H1 (cell line): ENCODE data around the gene FRY. TPM values are rescaled to one million over a fixed set of nuclear protein-coding genes. Genes with fewer than 3 reads are reported as not detected.

ENCODE experiments used
- CTCF ChIA-PET: fragments of 300-600 bp; sonication (Branson Sonifier 250); formaldehyde crosslinking; loops from one replicate; lab custom pipeline; 2021; ENCODE audit not compliant: partially characterized antibody; lab: Charles Lee
- POLR2A ChIA-PET: fragments of 300-600 bp; sonication (Branson Sonifier 250); formaldehyde crosslinking; loops from one replicate; lab custom pipeline; 2021; ENCODE audit warnings: inconsistent platforms; ENCODE audit not compliant: partially characterized antibody; lab: Charles Lee
- DNase-seq, 2 experiments: peaks; one replicate each; pipeline versions ENCODE4 v3.0.0 to v3.0.0-alpha.2; 2010 to 2022; ENCODE audit warnings: low spot score in 2 of 2, low read depth in 1 of 2, mixed read lengths in 1 of 2
- FAIRE-seq: peaks from 2 replicates; lab custom pipeline; 2011; peaks lifted over from hg19 to GRCh38; lab: Jason Lieb, UNC
- H2AFZ ChIP-seq: 2 replicates; pipeline ENCODE4 v1.8.1; 2012; ENCODE audit warnings: low read length, inconsistent platforms
- H2AK5ac ChIP-seq: 2 replicates; pipeline ENCODE4 v1.6.1; 2013; ENCODE audit warnings: low read depth, low read length
- H2BK120ac ChIP-seq: replicated peaks from 2 replicates; pipeline ENCODE3; 2013; ENCODE audit warnings: low read depth, low read length, inconsistent platforms
- H2BK12ac ChIP-seq: 2 replicates; pipeline ENCODE4 v1.6.1; 2013; ENCODE audit warnings: low read depth, low read length
- H2BK15ac ChIP-seq: 2 replicates; pipeline ENCODE4 v1.6.1; 2013; ENCODE audit warnings: low read length
- H2BK20ac ChIP-seq: 2 replicates; pipeline ENCODE4 v1.6.1; 2013; ENCODE audit warnings: low read length
- H2BK5ac ChIP-seq: 2 replicates; pipeline ENCODE4 v1.6.1; 2013; ENCODE audit warnings: low read depth, low read length
- H3K14ac ChIP-seq: 2 replicates; pipeline ENCODE4 v1.6.1; 2013; ENCODE audit warnings: inconsistent platforms; ENCODE audit not compliant: insufficient read length
- H3K18ac ChIP-seq: 2 replicates; pipeline ENCODE4 v1.6.1; 2013; ENCODE audit warnings: low read length; ENCODE audit errors: extremely low read depth
- H3K23ac ChIP-seq: 2 replicates; pipeline ENCODE4 v1.6.1; 2013; ENCODE audit warnings: inconsistent platforms; ENCODE audit not compliant: insufficient read length
- H3K23me2 ChIP-seq: 2 replicates; pipeline ENCODE4 v1.6.1; 2013; ENCODE audit warnings: low read depth, low read length
- H3K27ac ChIP-seq: 2 replicates; pipeline ENCODE4 v1.6.1; 2011; ENCODE audit warnings: low read depth, low read length, inconsistent platforms
- H3K27me3 ChIP-seq, 4 experiments: replicated peaks in 1 of 4; 1 replicate in 1 of 4; 2 replicates in 3 of 4; pipeline versions ENCODE4 v1.6.1 to v1.8.1; 2011 to 2013; ENCODE audit warnings: low read length in 3 of 4, mild to moderate bottlenecking in 3 of 4, inconsistent platforms in 2 of 4, mixed read lengths in 2 of 4, moderate library complexity in 1 of 4; ENCODE audit not compliant: control insufficient read depth in 3 of 4, insufficient read depth in 3 of 4; ENCODE audit errors: extremely low read depth in 1 of 4
- H3K36me3 ChIP-seq, 4 experiments: 2 replicates each; pipeline versions ENCODE4 v1.6.1 to v1.8.1; 2011 to 2013; ENCODE audit warnings: mild to moderate bottlenecking in 4 of 4, low read length in 3 of 4, moderate library complexity in 2 of 4, control low read depth in 1 of 4, inconsistent platforms in 1 of 4; ENCODE audit not compliant: insufficient read depth in 4 of 4, control insufficient read depth in 2 of 4
- H3K4ac ChIP-seq: replicated peaks from 2 replicates; pipeline ENCODE3; 2013; ENCODE audit warnings: low read length, low read depth, mixed read lengths, inconsistent platforms; ENCODE audit not compliant: insufficient read length
- H3K4me1 ChIP-seq, 4 experiments: replicated peaks in 1 of 4; 1 replicate in 1 of 4; 2 replicates in 3 of 4; pipeline versions ENCODE4 v1.6.1 to v1.8.1; 2011 to 2013; ENCODE audit warnings: low read length in 3 of 4, inconsistent platforms in 2 of 4, mixed read lengths in 1 of 4; ENCODE audit not compliant: insufficient read depth in 4 of 4, control insufficient read depth in 3 of 4
- H3K4me2 ChIP-seq, 2 experiments: 2 replicates each; pipeline versions ENCODE4 v1.6.1 to v1.8.1; 2011 to 2013; ENCODE audit warnings: low read depth in 2 of 2, low read length in 2 of 2, control low read depth in 1 of 2, inconsistent platforms in 1 of 2, mild to moderate bottlenecking in 1 of 2; ENCODE audit not compliant: insufficient read depth in 1 of 2
- H3K4me3 ChIP-seq, 4 experiments: fragments of 200-600, 300-600 bp in 1 of 4; sonication (generic), shearing (Covaris generic), sonication (Bioruptor Twin) in 1 of 4; 2 replicates each; pipeline versions ENCODE4 v1.5.1 to v1.8.1; 2011 to 2016; ENCODE audit warnings: low read length in 4 of 4, low read depth in 3 of 4, control low read depth in 2 of 4, inconsistent platforms in 2 of 4, mild to moderate bottlenecking in 2 of 4, mixed read lengths in 1 of 4, moderate library complexity in 1 of 4; ENCODE audit not compliant: insufficient read depth in 2 of 4; ENCODE audit errors: extremely low read depth in 1 of 4
- H3K56ac ChIP-seq: replicated peaks from 2 replicates; pipeline ENCODE3; 2013; ENCODE audit warnings: low read depth, mild to moderate bottlenecking, mixed read lengths, low read length, inconsistent platforms; ENCODE audit not compliant: insufficient read length
- H3K79me1 ChIP-seq: 2 replicates; pipeline ENCODE4 v1.6.1; 2013; ENCODE audit warnings: low read depth, low read length, control low read depth
- H3K79me2 ChIP-seq, 2 experiments: 2 replicates each; pipeline versions ENCODE4 v1.6.1 to v1.8.1; 2012 to 2013; ENCODE audit warnings: low read length in 2 of 2, mild to moderate bottlenecking in 2 of 2, inconsistent platforms in 1 of 2; ENCODE audit not compliant: insufficient read depth in 2 of 2, control insufficient read depth in 1 of 2
- H3K9ac ChIP-seq, 4 experiments: replicated peaks in 1 of 4; 1 replicate in 1 of 4; 2 replicates in 3 of 4; pipeline versions ENCODE4 v1.6.1 to v1.8.1; 2011 to 2013; ENCODE audit warnings: low read depth in 3 of 4, low read length in 3 of 4, control low read depth in 2 of 4, mild to moderate bottlenecking in 2 of 4, moderate library complexity in 2 of 4, inconsistent platforms in 1 of 4; ENCODE audit errors: extremely low read depth in 1 of 4
- H3K9me3 ChIP-seq, 2 experiments: 2 replicates each; pipeline versions ENCODE4 v1.6.1 to v1.8.1; 2012 to 2013; ENCODE audit warnings: mild to moderate bottlenecking in 2 of 2, moderate library complexity in 2 of 2, control low read depth in 1 of 2, inconsistent platforms in 1 of 2, low read depth in 1 of 2, low read length in 1 of 2, mixed read lengths in 1 of 2; ENCODE audit not compliant: insufficient read depth in 2 of 2
- H4K20me1 ChIP-seq, 2 experiments: replicated peaks in 1 of 2; 2 replicates each; pipeline versions ENCODE3 to v1.8.1; 2011 to 2013; ENCODE audit warnings: inconsistent platforms in 2 of 2, low read length in 2 of 2, mild to moderate bottlenecking in 1 of 2; ENCODE audit not compliant: insufficient read depth in 2 of 2, control insufficient read depth in 1 of 2
- H4K5ac ChIP-seq: 2 replicates; pipeline ENCODE4 v1.6.1; 2013; ENCODE audit warnings: low read length, low read depth, mixed read lengths, inconsistent platforms; ENCODE audit not compliant: insufficient read length
- H4K8ac ChIP-seq: 2 replicates; pipeline ENCODE4 v1.8.0; 2013; ENCODE audit warnings: mild to moderate bottlenecking, moderate library complexity, low read length, inconsistent platforms; ENCODE audit not compliant: insufficient read depth; ENCODE audit errors: extremely low read depth
- H4K91ac ChIP-seq: replicated peaks from 2 replicates; pipeline ENCODE3; 2013; ENCODE audit warnings: low read length, mixed read lengths, inconsistent platforms; ENCODE audit not compliant: insufficient read length
- ASH2L ChIP-seq: fragments of 200-600, 300-600 bp; sonication (generic); IDR thresholded peaks from one replicate; pipeline ENCODE4 v1.7.1; 2017; ENCODE audit warnings: low read length
- ATF2 ChIP-seq: IDR thresholded peaks from 2 replicates; pipeline ENCODE4 v1.6.1; 2012; ENCODE audit warnings: low read length, inconsistent platforms
- CTCF ChIP-seq, 3 experiments: IDR thresholded peaks; 1 replicate in 2 of 3; 2 replicates in 1 of 3; pipeline versions ENCODE4 v1.5.1 to v1.6.1; 2011; ENCODE audit warnings: low read length in 3 of 3, mild to moderate bottlenecking in 3 of 3, inconsistent platforms in 2 of 3, low read depth in 1 of 3, moderate library complexity in 1 of 3; ENCODE audit not compliant: insufficient read depth in 1 of 3; ENCODE audit errors: control extremely low read depth in 1 of 3
- NANOG ChIP-seq: IDR thresholded peaks from 2 replicates; pipeline ENCODE4 v1.6.1; 2011; ENCODE audit warnings: low read length, low read depth, mild to moderate bottlenecking, inconsistent platforms; ENCODE audit not compliant: insufficient read depth, poor library complexity, severe bottlenecking
- POLR2AphosphoS5 ChIP-seq: IDR thresholded peaks from 2 replicates; pipeline ENCODE4 v1.6.1; 2011; ENCODE audit warnings: low read depth, low read length
- RXRA ChIP-seq: IDR thresholded peaks from 2 replicates; pipeline ENCODE4 v1.6.1; 2011; ENCODE audit warnings: low read depth, mild to moderate bottlenecking, low read length, moderate library complexity; ENCODE audit not compliant: insufficient read depth
- SAP30 ChIP-seq: fragments of 300-600 bp; sonication (generic); IDR thresholded peaks from 2 replicates; pipeline ENCODE4 v1.7.1; 2012; ENCODE audit warnings: low read length, moderate library complexity, mild to moderate bottlenecking, inconsistent platforms; ENCODE audit not compliant: insufficient read depth, insufficient replicate concordance
- SIN3A ChIP-seq, 2 experiments: IDR thresholded peaks in 1 of 2; conservative IDR thresholded peaks in 1 of 2; 2 replicates each; pipeline ENCODE4 v1.6.1; 2011 to 2012; ENCODE audit warnings: low read length in 2 of 2, improper control_type of control experiment in 1 of 2, low read depth in 1 of 2, mild to moderate bottlenecking in 1 of 2
- WGBS, 2 experiments: shearing (Covaris generic) in 1 of 2; methylation state at CpG; one replicate each; pipeline versions ENCODE4 v1.1.6 to v1.1.7; 2013 to 2015; ENCODE audit warnings: low lambda C conversion rate in 2 of 2, mixed read lengths in 2 of 2, inconsistent platforms in 1 of 2, low coverage in 1 of 2, missing lambda C conversion rate in 1 of 2; ENCODE audit not compliant: insufficient replicate concordance in 2 of 2, insufficient coverage in 1 of 2, insufficient read length in 1 of 2; ENCODE audit errors: extremely low coverage in 1 of 2, missing lambda C conversion rate in 1 of 2; 5-methylcytosine and 5-hydroxymethylcytosine counted together
- polyA plus RNA-seq, 7 experiments: library from polyadenylated mRNA; depleted of rRNA in 3 of 7; stranded (reverse) in 5 of 7; unstranded in 2 of 7; fragments of >200 nt in 5 of 7; fragments of 200-250 nt in 2 of 7; gene quantifications; 1 replicate in 5 of 7; 2 replicates in 1 of 7; 4 replicates in 1 of 7; pipeline versions ENCODE4 v1.2.1 to v1.2.3, GENCODE V29; 2011 to 2013; ENCODE audit warnings: missing spikeins in 2 of 7, mixed read lengths in 2 of 7
- total RNA-seq: library from RNA; stranded (reverse); fragmentation: NEBNext Ultra II Directional; extraction: Animal tissue kit (Norgen Biotek cat#: 25700); gene quantifications from 2 replicates; pipeline ENCODE4 v1.2.1, GENCODE V29; 2021

Gene FRY
- total and polyA plus RNA-seq, 2 of the 8 experiments (the other 6 are each of a cell fraction or from before 2014, with no cell fraction given), result 4.3 to 9.2 TPM

- no peak overlapping the region for H3K4me2 ChIP-seq
- H4K8ac ChIP-seq, result no peak overlapping the region
- no peak overlapping the region for H3K27ac ChIP-seq
- H3K27me3 ChIP-seq, result peaks cover 0 to 1% (median 0%) of the 10 kb centered on the region in 4 experiments; a peak in 1 of 7 replicates
- no peak overlapping the region for H3K4me3 ChIP-seq
- no peaks in the 10 kb centered on the region for H3K36me3 ChIP-seq
- DNase-seq (no peak), FAIRE-seq (no peak)
- H4K5ac ChIP-seq, result no peak overlapping the region
- POLR2A ChIA-PET, result no interaction called here
- H2BK15ac ChIP-seq, result no peak overlapping the region
- H2AFZ ChIP-seq, result no peak overlapping the region
- no peak overlapping the region for H2BK120ac ChIP-seq
- no peak overlapping the region for H2BK20ac ChIP-seq
- no peak overlapping the region for H3K4ac ChIP-seq
- H2AK5ac ChIP-seq, result no peak overlapping the region
- H3K23ac ChIP-seq, result no peak overlapping the region
- CTCF ChIA-PET, result interaction anchor here (1.3 kb wide), 1 partner anchor 140 kb away, joined by 3 read pairs; no protein-coding TSS in a partner anchor
- no peaks in the 10 kb centered on the region for H3K79me2 ChIP-seq
- H2BK5ac ChIP-seq, result no peak overlapping the region
- H3K18ac ChIP-seq, result no peak overlapping the region
- no peaks in the 10 kb centered on the region for H3K79me1 ChIP-seq
- no peak overlapping the region for H4K91ac ChIP-seq
- no peaks in the 10 kb centered on the region for H3K4me1 ChIP-seq
- no peak overlapping the region for H3K14ac ChIP-seq
- no peaks in the 10 kb centered on the region for H4K20me1 ChIP-seq
- H3K56ac ChIP-seq, result no peak overlapping the region
- H2BK12ac ChIP-seq, result no peak overlapping the region
- 86% methylated on average over 2 of the region's 2 CpGs; no CpG with 5 or more reads in 1 of the 2 experiments for WGBS, 2 experiments
- no peaks in the 10 kb centered on the region for H3K9me3 ChIP-seq
- no peak overlapping the region for H3K9ac ChIP-seq
- no peaks in the 10 kb centered on the region; the same call in 1 of the 2 replicates for H3K23me2 ChIP-seq
- TF ChIP-seq RXRA, result no peak
- TF ChIP-seq ATF2, result no peak
- TF ChIP-seq POLR2AphosphoS5, result no peak
- no peak for TF ChIP-seq CTCF (IDR thresholded peaks at IDR 0.05; ENCODE audit: control extremely low read depth in 1 of 3, insufficient read depth in 1 of 3, low read depth in 1 of 3, low read length in 3 of 3)
- no peak for TF ChIP-seq SAP30
- no peak for TF ChIP-seq ASH2L
- no peak for TF ChIP-seq NANOG
- no peak for TF ChIP-seq SIN3A (conservative IDR thresholded peaks at IDR 0.05 in 1 of 2, IDR thresholded peaks at IDR 0.05 in 1 of 2; ENCODE audit: low read depth in 1 of 2, low read length in 2 of 2)
Measured at GRCh38 chr13:32086366-32086765, 54.8 kb downstream of the FRY start.
